Muscle of leg (tissue), 11 donors: ENCODE data around the gene EGFL8. TPM values are rescaled to one million over a fixed set of nuclear protein-coding genes. Genes with fewer than 3 reads are reported as not detected.
"Not testable (repeated sequence)": the region's sequence is repeated elsewhere in the genome, so short reads cannot be mapped to it uniquely, and the experiment has no call there.

Source experiments
- DNase-seq: peaks from one replicate; pipeline ENCODE4 v3.0.0; 2013
- H3K27ac ChIP-seq: one replicate; pipeline ENCODE4 v1.5.1; 2013; ENCODE audit warnings: mild to moderate bottlenecking, low read length, control low read depth
- H3K27me3 ChIP-seq: one replicate; pipeline ENCODE4 v1.6.1; 2013; ENCODE audit warnings: low read length; ENCODE audit not compliant: control insufficient read depth, insufficient read depth
- H3K36me3 ChIP-seq: one replicate; pipeline ENCODE4 v1.6.1; 2013; ENCODE audit warnings: low read length; ENCODE audit not compliant: control insufficient read depth, insufficient read depth
- H3K4me1 ChIP-seq: one replicate; pipeline ENCODE4 v1.6.1; 2013; ENCODE audit warnings: low read length; ENCODE audit not compliant: control insufficient read depth, insufficient read depth
- H3K4me3 ChIP-seq: one replicate; pipeline ENCODE4 v1.5.1; 2013; ENCODE audit warnings: low read length, control low read depth
- H3K9me3 ChIP-seq: replicated peaks from 2 replicates; pipeline ENCODE4 v1.6.1; 2013; ENCODE audit warnings: low read depth, low read length; ENCODE audit not compliant: control insufficient read depth
- WGBS: methylation state at CpG from one replicate; pipeline ENCODE4 v1.1.5; 2013; ENCODE audit warnings: missing lambda C conversion rate; ENCODE audit not compliant: insufficient coverage; 5-methylcytosine and 5-hydroxymethylcytosine counted together
- polyA plus RNA-seq, 8 donors: library from polyadenylated mRNA; unstranded; fragments of 120-200 nt; gene quantifications; one replicate each; pipeline versions ENCODE4 v1.2.1 to v1.2.3, GENCODE V29; 2013; ENCODE audit warnings: inconsistent platforms in 1 of 8, low replicate concordance in 1 of 8; ENCODE audit not compliant: insufficient read length in 8 of 8, insufficient read depth in 1 of 8
- total RNA-seq: library from RNA; stranded (reverse); fragments of 120-200 nt; gene quantifications from one replicate; pipeline ENCODE4 v1.2.4, GENCODE V29; 2013

Gene EGFL8
- total and polyA plus RNA-seq, 9 donors: 22.9 to 43.4 (median 28.9) TPM

DNA sequence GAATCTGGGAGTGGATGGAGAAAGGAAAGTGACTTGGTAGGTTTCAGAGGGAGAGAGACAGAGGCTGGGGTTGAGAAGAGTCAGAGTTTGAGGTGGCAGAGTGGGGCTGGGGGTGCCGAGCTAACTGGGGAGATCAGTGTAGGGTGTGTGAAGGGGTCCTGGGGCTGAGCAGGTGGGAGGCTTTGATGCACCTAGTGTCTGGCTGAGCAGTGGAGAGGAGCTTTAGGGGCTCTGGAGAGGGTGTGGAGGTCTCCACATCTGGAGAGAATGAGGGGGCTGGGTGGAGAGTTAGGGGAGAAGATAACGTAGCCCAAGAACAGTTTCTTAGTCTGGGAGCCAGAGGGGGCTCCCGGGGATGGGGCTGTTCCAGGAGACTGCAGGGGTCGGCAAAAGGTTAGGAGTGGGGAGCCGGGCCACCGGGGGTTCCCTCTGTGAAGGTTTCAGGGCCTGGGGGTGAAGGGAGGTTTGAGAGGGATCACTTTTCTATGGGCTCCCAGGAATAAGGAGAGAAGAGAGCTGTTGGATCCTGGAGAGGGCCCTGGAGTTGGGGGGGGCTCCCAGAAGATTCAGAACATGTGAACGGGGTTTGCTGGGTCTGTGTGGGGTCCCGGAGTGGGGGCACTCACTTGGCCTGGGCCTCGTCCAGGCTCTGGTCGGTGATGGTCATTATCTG is 24.8 kb downstream of the EGFL8 start:
- peak overlapping the region; percentile 80 for H3K4me3 ChIP-seq
- WGBS: 3% methylated on average over 10 of the region's 10 CpGs
- no peaks in the 10 kb centered on the region for H3K27me3 ChIP-seq
- DNase-seq: peak; percentile 48
- H3K9me3 ChIP-seq: no peaks in the 10 kb centered on the region
- H3K36me3 ChIP-seq: peaks cover 26% of the 10 kb centered on the region
- H3K4me1 ChIP-seq: peaks cover 61% of the 10 kb centered on the region
- peak overlapping the region; percentile 96 for H3K27ac ChIP-seq

DNA sequence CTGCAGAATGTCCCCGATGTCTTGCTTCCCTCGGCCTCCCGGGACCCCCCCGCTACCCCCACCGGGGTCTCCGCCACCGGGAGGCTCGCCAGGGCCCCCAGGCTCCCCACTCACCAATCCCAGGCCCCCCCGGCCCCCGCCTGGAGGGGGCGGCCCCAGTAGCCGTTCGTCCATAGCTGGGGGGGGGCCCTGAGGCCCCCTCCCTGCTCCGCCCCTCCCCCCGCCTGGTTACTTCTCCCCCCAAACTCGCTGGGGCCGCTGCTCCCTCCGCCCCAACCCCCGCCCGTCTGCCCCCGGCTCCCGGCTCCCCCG is 25.3 kb downstream of the EGFL8 start:
- peaks cover 23% of the 10 kb centered on the region for H3K36me3 ChIP-seq
- no peaks in the 10 kb centered on the region for H3K9me3 ChIP-seq
- no peaks in the 10 kb centered on the region for H3K27me3 ChIP-seq
- WGBS: 7% methylated on average over 8 of the region's 23 CpGs
- peak overlapping the region; percentile 96 for H3K27ac ChIP-seq
- peak overlapping the region; percentile 80 for H3K4me3 ChIP-seq
- DNase-seq: no peak
- peaks cover 61% of the 10 kb centered on the region for H3K4me1 ChIP-seq

DNA sequence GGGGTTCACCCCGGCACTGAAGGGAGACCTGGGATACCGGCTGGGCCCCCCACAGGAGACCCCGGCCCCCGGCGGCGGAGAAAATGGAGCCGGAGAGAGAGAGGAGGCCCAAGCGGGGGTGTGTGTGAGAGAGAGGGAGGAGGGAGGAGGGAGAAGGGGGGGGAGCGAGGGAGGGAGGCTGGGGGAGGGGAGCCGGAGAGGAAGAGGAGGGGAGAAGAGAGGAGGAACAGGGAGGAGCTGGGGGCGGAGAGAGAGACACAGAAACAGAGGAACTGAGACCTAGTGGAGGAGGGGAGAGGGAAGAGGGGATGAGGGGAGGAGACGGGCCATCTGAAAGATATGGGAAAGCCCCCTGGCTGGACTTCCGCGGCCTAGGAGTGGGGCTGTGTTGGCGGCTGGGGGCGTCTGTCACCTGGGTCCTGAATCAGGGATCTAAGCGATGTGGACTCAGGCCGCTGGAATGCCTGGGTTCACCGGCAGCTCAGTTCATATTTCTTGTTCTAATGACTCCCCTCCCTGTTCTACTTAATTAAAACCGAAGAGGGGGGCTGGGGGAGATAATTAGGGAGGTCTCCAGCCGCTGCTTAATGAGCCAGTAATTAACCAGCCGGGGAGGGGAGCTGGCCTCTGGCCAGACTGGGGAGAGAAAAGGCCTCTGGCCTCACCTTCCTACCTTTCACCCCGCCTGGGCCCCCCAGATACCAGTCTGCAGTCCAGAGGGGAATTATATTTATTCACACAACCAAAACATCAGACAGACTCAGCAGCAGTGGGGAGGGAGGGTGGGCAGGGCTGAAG is 25.9 kb downstream of the EGFL8 start, which contains the start of gene PBX2:
TSS of gene PBX2 (minus strand) at position 149 of the 798 bp plus-strand sequence. CDS start 287 bp downstream, outside the sequence.
- no peaks in the 10 kb centered on the region for H3K9me3 ChIP-seq
- 1% methylated on average over 8 of the region's 23 CpGs for WGBS
- H3K36me3 ChIP-seq: peaks cover 23% of the 10 kb centered on the region
- peak within 1 kb of the TSS; percentile 96 for H3K27ac ChIP-seq
- peak; percentile 98 for DNase-seq
- H3K4me3 ChIP-seq: peak within 1 kb of the TSS; percentile 80
- H3K4me1 ChIP-seq: peaks cover 67% of the 10 kb centered on the region
- no peaks in the 10 kb centered on the region for H3K27me3 ChIP-seq

DNA sequence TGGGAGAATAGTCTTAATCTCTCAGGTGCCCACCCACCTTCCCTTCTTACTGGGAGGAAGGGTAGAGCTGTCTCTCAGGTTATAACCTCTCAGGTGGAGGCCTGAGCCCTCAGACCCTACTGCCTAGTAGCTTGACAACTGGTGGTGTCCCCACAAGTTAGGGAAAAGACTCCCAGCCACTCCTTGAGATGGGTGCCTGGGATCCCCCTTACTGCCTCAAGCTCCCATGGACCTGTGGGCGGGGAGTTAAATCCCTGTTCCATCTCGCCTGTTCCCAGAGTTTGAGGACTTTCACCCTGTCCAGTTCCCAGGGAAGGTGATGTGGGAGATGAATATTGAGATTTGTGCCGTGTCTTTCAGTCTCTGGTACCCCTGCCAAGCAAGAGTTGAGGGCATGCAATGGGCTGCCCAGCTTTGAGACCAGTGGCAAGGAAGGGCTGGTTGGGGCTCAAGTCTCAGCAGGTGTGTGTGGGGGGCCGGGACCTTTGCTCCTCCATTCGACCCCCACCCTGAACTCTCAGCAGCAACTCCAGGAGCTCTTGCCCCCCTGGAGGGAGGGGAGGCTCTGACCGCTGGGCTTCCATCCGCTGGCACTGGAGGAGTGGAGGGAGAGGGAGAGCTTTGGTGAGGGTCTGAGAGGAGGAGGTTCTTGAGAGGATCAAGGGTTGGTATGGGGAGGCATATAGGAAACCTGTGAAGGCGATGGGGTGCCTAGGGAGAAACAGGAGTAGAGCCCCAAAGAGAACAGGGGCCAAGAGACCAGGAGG is 26.7 kb downstream of the EGFL8 start:
- peak; percentile 39 for DNase-seq
- Histone ChIP-seq H3K4me1 (peaks cover 63% of the 10 kb centered on the region), H3K36me3 (peaks cover 21% of the 10 kb centered on the region), H3K9me3 (no peaks in the 10 kb centered on the region), H3K4me3 (no peak overlapping the region), H3K27me3 (no peaks in the 10 kb centered on the region), H3K27ac (peak overlapping the region; percentile 96)
- 88% methylated on average over 4 of the region's 8 CpGs for WGBS

DNA sequence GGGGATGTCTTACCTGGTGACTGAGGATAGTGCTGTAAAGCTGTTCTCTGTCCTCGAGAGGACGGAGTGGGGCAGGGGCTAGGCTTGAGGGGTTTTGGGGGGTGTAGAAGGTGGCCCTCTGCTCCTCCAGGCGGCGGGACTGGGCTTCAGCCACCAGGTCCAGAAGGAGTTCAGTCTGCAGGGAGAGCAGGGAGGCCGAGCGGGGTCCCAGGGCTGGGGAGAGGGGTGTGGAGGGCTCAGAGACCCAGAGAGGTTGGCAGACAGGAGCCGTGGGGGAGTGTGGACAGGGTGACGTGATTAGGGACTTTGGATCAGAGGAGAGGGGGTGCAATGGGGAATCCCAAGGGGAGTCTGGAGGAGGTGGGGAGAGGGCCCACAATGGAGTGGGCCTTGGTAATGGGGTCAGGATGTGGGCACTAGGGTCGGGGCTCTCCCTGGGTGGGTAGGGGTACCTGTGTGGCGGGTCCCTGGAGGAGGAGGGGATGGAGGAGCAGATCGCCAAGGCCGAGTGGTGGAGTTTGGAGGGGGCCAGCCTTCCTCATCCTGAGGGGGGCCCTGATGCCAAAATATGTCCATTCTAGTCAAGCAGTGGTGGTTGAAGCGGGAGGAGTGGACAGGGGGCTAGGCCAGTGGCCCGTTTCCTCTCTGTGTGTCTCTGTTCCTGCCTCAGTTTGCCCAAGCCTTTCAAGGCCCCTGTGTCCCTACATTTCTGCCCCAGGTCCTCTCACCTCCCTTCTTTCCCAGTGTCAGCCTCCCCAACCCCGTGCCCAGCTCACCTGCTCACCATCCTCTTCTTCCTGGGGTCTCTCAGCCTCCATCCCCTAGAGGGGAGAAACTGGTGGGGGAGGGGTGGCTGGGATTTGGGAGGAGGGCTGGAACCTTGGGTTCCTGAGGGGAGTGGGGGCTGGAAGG is 27.6 kb downstream of the EGFL8 start:
- Histone ChIP-seq H3K27me3 (no peaks in the 10 kb centered on the region), H3K4me1 (peaks cover 64% of the 10 kb centered on the region), H3K9me3 (no peaks in the 10 kb centered on the region), H3K27ac (peak overlapping the region; percentile 84), H3K36me3 (peaks cover 12% of the 10 kb centered on the region), H3K4me3 (peak overlapping the region; percentile 34)
- DNase-seq: peak; percentile 22
- 79% methylated on average over 12 of the region's 15 CpGs for WGBS

DNA sequence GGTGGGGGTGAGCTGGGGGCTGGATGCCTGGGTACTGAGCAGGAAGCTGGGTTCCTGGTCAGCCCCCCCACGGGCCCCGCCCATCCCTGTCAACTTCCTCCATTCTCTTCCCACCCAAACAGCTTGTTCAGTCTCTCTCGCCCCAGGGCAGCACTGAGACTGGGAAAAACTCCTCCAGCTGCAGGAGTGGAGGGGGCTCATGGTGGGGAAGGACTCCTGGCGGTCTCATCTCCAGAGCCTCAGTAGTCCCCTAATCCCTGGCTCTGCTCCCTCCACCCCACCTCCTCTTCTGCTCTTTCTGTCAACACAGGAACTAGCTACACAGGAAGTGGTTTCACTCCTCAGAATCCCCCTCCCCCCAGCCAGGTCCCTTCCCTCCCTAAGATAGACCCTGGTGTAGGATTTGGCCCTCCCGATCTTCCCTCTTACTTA is 28.2 kb downstream of the EGFL8 start, which contains the start of gene GPSM3:
TSS of gene GPSM3 (minus strand) at position 36 of the 432 bp plus-strand sequence. CDS start 130 bp downstream, outside the sequence.
- Histone ChIP-seq H3K27ac (peak within 1 kb of the TSS; percentile 84), H3K9me3 (no peaks in the 10 kb centered on the region), H3K27me3 (no peaks in the 10 kb centered on the region), H3K4me1 (peaks cover 63% of the 10 kb centered on the region), H3K4me3 (peak within 1 kb of the TSS; percentile 34), H3K36me3 (peaks cover 5% of the 10 kb centered on the region)
- no CpG with 5 or more reads among the region's 5 CpGs for WGBS
- peak; percentile 58 for DNase-seq

DNA sequence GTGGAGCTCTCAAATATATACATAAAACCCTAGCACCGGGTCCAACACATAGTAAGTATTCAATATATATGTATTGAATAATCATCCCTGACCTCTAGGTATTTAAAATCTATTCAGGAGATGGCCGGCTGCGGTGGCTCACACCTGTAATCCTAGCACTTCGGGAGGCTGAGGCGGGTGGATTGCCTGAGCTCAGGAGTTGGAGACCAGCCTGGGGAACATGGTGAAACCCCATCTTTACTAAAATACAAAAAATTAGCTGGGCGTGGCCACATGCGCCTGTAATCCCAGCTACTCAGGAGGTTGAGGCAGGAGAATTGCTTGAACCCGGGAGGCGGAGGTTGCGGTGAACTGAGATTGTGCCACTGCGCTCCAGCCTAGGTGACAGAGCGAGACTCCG is 28.7 kb downstream of the EGFL8 start:
- WGBS: 100% methylated on average over 1 of the region's 13 CpGs
- H3K9me3 ChIP-seq, H3K36me3 ChIP-seq, DNase-seq, H3K4me3 ChIP-seq, H3K27me3 ChIP-seq: not testable (repeated sequence)
- Histone ChIP-seq H3K4me1 (peaks cover 59% of the 10 kb centered on the region), H3K27ac (peak overlapping the region; percentile 84)

DNA sequence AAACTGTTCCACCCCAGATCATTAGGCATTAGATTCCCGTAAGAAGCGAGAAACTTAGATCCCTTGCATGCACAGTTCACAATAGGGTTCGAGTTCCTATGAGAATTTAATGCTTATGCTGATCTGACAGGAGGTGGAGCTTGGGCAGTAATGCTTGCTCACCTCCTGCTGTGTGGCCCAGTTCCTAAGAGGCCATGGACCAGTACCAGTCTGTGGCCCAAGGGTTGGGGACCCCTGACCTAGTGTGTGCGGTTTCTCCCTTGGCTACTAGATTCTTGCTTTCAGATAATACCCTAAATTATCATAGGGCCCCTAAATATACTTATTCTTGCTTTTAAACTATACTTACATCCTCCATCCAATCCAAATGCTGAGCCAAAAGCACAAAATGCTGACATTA is 30.0 kb downstream of the EGFL8 start:
- Histone ChIP-seq H3K27me3 (no peaks in the 10 kb centered on the region), H3K27ac (peak overlapping the region; percentile 100), H3K4me1 (peaks cover 48% of the 10 kb centered on the region), H3K36me3 (no peaks in the 10 kb centered on the region), H3K4me3 (no peak overlapping the region), H3K9me3 (no peaks in the 10 kb centered on the region)
- 94% methylated on average over 4 of the region's 4 CpGs for WGBS
- no peak for DNase-seq

DNA sequence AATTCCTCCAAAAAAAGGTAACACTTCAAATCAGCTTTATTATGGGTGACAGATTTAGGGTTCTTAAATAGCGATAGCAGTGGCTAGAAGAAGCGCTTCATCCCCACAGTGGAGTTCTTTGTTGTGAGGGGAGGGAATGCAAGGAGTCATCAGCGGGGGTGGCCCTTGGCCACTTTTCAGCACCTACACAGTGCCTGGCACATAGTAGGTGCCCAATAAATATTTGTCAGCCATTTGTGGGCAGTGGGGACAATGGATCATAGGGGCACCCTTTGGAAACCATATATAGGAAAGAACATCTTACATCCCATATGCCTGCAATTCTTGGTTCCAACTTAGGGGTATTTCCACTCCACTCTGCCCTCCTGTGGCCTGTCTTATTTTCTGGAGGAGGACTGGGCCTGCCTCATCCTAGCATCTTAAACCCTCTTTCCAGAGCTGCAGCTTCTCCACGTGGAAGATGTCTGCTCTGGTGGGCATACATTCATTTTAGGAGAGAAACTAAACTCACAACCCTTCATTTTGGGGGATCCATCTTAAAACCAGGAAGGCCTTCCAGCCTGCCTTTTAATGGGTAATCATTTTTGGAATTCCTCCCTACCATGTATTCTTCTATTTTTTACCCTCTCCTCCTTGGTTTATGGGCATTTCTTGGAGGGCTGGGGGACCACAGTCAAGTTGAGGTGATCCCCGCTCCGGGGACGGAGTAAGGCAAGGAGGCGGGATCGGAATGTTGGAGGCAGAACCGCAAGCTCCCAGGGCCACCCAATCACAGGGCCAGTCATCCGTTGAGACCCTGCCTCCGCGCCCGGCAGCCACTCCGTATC is 30.6 kb downstream of the EGFL8 start:
- H3K4me3 ChIP-seq: peak overlapping the region; percentile 45
- peak; percentile 76 for DNase-seq
- no peaks in the 10 kb centered on the region for H3K27me3 ChIP-seq
- H3K9me3 ChIP-seq: no peaks in the 10 kb centered on the region
- H3K27ac ChIP-seq: peak overlapping the region; percentile 100
- H3K36me3 ChIP-seq: no peaks in the 10 kb centered on the region
- WGBS: 18% methylated on average over 8 of the region's 15 CpGs
- H3K4me1 ChIP-seq: peaks cover 48% of the 10 kb centered on the region
